GM12874 (cell line): ENCODE data around the gene MYOM1.

ENCODE experiments used
- TF ChIP-seq, protein P1 (sequence below): IDR thresholded peaks from 2 replicates; pipeline ENCODE4 v1.5.1; 2011; ENCODE audit warnings: low read depth, mild to moderate bottlenecking, control low read depth, low read length, moderate library complexity; ENCODE audit not compliant: insufficient read depth

Gene MYOM1

DNA sequence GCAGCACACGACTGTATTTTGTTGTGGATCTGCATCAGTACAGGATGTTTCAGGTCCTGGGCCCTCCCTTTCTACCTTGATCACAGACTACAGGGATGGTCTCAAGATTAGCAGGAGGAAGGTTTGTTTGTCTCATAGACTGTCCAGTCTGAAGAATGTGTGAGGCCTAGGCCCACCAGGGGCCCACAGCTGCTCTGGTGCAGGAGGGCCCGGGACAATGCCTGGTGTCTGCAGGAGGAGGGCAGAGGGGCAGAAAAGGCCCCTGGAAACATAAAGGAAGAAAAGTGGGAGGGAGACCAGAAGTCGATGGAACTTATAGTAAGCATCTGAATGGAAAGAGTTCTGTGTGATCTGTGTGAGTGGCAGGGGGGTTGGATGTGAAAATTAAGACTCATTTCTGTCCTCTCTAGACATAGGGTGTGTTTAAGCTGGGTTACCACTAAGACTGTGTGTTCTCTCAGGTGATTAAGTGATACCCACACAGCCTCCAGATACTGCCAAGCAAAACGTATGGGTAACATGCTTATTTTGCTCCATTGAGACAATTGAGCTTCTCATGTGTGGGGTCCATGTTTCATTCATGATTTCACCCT is 173.5 kb downstream of the MYOM1 start:
- TF ChIP-seq, protein P1, sequence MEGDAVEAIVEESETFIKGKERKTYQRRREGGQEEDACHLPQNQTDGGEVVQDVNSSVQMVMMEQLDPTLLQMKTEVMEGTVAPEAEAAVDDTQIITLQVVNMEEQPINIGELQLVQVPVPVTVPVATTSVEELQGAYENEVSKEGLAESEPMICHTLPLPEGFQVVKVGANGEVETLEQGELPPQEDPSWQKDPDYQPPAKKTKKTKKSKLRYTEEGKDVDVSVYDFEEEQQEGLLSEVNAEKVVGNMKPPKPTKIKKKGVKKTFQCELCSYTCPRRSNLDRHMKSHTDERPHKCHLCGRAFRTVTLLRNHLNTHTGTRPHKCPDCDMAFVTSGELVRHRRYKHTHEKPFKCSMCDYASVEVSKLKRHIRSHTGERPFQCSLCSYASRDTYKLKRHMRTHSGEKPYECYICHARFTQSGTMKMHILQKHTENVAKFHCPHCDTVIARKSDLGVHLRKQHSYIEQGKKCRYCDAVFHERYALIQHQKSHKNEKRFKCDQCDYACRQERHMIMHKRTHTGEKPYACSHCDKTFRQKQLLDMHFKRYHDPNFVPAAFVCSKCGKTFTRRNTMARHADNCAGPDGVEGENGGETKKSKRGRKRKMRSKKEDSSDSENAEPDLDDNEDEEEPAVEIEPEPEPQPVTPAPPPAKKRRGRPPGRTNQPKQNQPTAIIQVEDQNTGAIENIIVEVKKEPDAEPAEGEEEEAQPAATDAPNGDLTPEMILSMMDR: no peak

DNA sequence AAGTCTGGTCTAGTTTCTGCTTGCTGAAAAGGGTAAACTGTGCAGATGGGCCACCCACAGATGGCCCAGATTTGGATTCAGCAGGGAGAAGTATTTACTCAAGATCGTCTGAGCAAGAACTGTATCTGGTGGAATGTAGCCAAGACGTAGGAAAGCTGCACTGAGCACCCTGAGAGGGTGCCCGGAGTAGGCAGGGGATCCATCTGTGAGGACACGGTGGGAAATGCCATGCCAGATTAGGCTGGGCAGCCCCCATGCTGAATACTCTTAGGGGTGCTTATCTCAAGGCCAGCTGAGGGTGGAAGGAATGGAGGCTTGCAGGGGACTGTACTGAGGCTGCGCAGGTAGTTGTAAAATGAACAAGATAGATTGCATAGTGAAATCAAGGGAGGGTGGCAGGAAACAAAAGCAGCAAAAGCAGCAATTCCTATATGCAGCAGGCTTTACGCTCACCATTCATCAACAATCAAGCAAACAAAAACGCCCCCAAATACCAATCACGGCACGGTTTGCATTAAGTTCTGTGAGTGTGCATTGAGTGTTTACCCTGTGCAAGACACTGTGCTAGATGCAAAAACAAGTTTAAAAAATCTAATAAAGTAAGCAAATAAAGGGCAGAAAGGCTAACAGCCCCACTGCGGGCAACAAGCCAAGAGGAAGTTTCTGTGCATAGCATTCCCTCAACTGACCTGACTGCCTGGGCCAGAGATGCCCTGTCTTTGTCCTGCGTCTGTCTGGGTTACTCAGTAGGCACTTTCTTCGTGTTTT is 174.7 kb downstream of the MYOM1 start:
- TF ChIP-seq, protein P1: no peak

DNA sequence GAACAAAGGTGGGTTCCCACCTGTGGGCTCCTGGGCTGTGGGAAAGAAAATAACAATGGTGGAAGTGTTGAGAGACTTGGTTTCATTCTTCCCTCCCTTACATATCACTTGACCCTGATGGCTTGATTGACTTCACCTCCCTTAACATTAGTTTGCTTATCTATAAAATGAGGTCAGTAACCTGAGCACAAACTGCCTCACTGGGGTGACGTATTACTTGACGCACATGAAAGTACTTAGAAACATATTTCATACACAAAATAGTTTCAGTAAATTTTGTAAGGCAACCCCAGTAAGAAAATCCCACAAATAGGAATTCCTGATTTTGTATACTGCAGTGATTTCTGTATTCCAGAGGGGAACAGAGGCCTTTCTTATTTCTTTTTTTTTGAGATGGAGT is 177.4 kb downstream of the MYOM1 start:
- TF ChIP-seq, protein P1: no peak

DNA sequence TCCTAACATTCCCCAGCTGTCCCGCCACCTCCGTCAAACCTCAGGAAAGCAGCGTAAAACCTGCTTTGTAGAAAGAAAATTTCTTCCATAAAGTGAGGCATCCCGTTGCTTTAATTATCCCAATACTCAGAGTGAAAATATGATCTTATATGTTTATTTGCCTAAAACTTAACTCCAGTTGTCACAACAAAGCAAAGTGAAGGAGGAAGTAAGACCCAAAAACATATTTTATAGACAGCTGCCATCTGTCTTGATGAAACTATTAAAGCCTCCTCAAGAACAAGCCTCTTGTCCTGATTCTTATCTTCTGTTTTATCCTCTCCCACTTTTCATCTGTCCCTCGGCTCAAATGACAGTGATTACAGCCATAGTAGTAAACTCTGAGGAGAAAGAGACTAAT is 177.9 kb downstream of the MYOM1 start:
- TF ChIP-seq, protein P1: no peak

DNA sequence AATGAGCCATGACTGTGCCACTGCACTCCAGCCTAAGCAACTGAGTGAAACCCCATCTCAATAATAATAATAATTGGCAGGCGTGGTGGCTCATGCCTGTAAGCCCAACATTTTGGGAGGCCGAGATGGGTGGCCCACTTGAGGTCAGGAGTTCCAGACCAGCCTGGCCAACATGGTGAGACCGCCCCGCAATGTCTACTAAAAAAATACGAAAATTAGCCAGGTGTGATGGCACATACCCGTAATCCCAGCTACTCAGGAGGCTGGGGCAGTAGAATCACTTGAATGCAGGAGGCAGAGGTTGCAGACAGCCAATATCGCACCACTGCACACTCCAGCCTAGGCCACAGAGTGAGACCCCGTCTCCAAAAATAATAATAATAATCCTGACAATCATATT is 178.9 kb downstream of the MYOM1 start:
- TF ChIP-seq, protein P1: no peak

DNA sequence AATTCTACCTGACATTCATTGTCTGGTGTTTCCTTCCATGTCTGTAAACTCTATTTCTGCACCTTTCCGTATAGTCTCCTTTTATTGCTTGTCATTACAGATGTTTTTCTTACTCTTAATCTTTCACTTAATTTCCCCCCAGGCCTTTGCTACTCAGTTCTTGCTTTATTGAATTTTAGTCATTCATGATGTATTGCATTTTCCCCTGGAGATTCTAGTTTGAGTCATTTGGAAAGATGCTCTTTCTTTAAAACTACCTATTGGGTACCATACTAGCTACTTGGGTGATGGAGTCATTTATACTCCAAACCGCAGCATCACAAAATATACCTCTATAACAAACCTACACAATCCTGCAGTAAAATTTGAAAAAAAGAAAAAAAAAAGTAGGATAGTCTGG is 179.6 kb downstream of the MYOM1 start:
- TF ChIP-seq, protein P1: no peak

DNA sequence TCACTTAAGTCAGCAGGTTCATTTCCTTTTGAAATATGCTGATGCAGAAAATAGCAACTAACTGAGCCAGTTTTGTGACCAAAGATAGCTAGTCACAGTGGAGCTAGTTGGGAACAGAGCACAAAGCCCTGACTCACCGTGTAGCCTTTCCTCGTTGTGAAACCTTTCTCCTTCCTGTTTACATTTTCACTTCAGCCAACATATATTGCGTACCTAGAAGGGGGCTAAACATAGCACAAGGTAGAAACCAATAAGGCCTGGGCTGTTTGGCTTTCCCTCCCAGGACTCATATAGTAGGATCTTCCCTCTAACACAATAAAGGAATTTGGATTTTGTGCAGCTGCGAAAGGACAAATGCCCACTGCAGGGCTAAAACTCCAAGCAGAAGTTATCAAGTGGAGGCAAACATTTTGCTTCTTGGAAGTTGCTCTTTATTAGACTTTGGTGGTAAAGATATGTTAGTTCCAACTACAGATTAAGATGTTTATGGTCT is 182.3 kb downstream of the MYOM1 start:
- TF ChIP-seq, protein P1: no peak
